ENCODE results near the gene DNAJC5.
"Not testable (repeated sequence)": the region's sequence is repeated elsewhere in the genome, so short reads cannot be mapped to it uniquely, and the experiment has no call there.

The DNAJC5 gene

DNA sequence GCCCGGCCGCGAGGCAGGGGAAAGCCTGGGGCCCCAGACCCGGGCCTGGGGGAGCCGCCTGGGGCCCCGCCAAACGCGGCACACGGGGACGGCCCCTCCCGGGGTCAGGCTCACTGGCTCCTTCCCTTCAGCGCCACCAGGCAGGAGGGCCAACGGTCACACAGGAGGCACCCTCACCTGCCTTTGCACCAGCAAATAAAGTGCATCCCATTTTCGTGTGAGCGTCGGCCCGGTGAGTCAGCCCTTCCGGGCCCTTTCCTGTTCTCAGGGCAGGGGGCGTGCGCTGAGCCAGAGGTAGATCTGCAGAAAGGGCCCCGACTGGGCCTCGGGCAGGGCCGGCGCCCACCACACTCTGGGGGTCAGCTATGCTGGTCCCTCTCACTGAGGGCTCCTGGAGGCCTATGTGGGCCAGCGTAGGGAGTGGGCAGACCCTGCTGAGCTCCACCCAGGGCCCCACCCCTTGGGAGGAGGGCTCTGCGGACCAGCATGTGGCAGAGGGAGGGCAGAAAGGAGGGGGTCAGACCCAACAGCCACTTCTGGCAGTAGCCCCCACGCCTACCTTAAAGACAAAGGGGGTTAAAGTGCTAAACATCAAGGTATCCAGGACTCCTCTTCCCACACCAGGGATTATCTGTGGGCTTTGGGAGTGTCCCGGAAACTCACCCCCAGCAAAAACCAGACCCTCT, 62.2 kb downstream of the DNAJC5 start:
- DNase-seq = peak; percentile 63

DNA sequence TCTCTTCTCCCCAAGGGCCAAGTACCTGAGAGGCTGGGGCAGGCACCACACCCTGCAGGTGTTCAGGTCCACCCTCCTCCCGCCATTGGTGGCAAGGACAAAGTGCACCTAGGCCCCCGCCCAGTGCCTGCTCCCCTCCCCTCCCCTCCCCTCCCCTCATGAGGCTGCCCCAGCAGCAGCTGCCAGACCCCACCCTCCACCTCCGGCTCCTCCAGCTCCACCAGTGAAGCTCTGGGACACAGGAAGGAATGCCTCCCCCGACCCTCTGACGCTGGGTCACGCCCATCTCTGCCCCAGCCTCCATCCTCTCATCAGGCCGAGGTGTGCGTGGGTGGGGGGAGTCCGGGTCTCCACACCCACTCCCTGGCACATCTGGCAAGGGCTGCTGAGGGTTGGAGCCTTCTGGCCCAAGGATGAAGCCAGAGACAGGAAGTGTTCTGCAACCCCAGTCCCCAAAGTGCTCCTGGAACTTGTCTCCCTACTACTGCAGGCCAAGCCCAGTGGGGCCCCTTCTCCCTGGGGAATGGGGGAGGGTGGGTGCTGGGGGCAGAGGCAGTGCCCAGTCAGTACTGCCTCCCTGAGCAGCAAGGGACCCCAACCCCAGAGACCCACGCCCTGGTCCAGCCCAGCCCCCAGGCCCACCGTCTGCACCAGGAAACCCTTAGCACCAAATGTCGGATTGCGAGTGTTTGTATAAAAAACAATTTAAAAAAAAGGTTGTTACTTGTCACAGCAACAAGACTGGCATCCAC, 62.9 kb downstream of the DNAJC5 start:
- no peak for DNase-seq

DNA sequence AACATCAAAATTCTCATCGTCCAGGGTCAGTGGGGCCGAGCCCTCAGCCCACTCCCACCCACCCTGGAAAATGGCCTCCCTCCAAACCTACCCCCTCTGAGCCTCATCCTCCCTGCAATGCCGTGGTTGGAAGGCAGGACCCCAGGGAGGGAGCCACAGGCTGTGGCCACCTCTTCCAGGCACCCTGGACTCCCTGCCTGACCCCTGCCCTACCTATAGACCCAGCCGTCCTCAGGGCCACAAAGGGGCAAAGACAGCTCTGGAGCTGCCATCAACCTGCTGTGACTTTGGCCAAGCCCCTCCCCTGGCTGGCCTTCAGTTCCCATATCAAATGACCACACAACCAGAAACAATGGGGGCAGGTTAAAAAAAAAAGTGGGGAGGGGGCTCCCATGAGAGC, 63.5 kb downstream of the DNAJC5 start:
- no peak for DNase-seq

DNA sequence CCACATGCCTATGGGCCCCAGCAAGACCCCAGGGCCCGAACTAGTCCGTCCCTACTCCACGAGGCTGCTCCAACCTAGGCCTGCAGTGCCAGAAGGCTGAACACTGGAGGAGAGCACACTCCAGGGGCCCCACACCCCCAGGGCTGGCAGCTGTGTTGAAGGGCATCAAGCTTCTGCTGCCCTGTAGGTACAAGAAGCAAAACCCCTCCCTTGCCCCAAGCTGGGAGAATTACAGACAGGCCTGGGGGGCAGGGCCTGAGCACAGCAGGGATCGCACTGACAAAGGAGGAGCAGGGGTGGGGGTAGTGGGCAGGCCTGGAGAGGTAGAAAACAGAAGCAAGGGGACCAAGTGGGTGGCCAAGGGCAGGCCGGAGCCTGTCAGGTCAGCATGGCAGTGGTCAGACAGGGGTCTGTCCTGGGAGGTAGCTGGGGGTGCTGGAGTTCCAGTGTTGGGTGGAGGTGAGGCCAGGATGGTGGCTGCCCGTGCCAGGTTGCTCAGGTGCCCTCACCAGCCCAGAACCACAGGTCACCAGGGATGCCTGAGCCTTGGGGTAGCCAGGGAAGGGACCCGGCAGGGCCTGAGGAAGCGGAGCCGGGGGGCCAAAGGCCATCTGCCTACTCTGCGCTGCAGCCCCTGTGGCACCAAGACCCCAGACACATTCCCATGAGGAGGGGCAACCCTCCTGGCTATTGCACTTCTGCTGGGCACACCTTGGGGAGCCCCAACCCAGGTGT, 64.2 kb downstream of the DNAJC5 start:
- no peak for DNase-seq

DNA sequence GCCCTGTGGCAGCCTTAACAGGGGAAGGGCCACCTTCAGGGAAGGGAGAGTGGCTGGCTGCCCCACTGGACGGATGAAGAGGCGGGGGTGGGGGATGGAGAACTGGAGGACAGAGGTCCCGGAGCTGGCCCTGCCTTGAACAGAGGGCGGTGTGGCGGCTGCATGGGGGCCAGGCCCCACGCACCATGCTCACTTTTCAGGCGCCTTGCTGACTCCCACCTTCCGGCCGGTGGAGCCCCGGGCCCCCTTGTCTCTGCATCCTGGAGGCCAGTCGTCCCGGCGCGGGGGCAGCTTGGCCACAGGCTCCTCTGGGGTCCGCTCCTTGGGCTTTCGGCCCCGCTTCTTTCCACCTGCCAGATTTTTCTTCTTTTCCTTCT, 64.8 kb downstream of the DNAJC5 start:
- no peak for DNase-seq

DNA sequence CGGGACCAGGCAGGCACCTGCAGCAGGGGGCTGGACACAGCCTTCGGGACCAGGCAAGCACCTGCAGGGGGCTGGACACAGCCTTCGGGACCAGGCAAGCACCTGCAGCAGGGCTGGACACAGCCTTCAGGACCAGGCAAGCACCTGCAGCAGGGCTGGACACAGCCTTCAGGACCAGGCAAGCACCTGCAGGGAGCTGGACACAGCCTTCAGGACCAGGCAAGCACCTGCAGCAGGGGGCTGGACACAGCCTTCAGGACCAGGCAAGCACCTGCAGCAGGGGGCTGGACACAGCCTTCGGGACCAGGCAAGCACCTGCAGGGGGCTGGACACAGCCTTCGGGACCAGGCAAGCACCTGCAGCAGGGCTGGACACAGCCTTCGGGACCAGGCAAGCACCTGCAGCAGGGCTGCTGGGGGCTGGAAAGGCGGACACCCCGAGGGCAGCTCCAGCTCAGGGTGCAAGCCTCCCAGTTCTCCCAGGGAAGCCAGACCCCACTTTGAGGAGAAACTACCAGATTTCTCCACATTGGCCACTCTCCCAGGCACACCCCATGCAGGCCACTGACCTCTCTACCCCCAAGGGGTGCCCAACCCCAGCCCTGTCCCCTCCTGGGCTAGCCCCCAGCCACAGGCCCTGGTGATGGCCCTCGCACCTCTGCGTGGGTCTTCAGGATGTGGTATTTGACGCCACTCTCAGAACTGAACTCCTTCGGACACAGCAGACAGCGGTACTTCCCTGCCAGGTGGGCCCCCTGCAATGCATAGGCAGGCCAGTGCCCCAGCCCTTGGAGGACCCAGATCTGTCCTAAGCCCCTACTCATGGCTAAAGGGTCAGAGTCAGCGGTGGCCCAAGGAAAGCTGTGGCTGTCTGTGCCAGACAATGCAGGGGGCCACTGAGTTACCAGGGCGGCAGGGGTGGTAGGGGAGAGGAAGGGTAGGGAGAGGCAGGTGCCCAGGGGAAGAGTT, 66.0 kb downstream of the DNAJC5 start:
- DNase-seq = not testable (repeated sequence)

DNA sequence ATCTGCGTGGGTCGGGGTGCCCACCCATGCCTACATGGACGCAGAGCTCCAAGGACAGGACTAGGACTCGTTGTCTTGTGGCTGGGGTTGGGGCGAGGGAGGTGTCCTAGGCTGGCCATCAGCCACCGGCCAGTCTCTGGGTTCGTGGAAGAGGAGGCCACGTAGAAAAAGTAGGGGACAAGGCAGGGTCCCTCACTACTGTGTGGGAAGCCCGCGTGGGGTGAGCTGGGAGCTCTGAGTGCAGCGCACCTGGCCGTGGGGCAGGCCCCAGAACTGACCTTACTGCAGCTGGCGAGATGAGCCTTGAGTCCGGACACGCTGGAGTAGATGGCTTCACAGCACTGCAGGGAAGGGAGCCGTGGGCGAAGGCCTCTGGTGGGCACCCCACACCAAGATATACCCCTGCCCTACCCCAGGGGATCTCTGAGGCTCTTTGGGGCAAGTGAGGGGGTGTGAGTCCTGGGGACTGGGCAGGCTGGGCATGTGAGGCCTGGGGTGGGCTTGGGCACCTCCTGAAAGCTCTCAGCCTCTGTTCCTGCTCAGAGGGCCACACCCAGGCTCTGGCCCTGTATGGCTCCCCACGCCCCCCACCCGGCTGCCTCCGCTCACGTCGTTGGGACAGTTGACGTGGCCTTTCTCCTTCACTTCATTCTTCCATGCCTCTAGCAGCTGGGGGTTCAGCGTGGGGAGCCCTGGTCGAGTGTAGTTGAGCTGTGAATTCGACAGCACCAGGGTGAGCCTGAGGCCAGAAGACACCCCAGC, 66.9 kb downstream of the DNAJC5 start:
- no peak for DNase-seq

DNA sequence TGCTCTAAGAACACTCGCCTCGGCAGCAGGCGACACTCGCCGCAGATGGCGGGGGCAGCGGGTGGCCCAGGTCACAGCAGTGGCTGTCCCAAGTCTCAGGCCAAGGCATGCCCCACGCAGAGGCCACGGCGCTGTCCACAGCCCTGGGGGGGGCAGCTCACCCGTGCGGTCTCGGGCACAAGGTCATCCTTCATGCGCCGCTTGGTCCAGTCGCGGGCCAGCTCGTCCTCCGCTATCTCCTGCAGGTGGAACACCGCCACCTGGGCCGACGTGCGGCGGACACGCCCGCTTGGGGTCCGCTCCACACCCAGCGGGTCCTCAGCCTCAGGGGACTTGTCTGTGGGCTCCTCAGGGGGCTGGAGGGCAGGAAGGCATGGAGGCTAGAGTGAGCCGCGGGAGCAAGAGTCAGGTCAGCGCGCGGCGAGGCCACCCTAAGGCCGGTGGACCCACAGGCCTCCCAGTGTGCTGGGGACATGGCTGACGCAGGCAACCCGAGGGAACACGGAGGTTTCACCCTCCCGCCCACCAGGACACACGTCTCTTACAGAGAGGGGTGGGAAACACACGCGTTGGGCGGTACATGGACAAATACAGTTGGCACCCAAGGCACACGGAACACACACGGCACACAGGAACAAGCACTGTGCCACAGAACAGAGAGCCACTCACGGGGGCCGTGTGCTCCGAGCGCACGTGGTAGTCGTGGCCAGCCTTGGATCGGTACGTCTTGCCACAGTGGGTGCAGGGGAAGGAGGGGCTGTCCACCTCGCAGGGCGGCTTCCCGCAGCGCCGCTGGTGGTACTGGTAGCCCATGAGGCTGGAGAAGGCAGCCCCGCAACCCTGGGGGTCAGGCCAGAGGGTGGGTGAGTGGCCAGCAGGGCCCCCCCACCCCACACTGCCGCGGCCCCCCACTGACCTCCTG, 67.8 kb downstream of the DNAJC5 start:
- DNase-seq = no peak

DNA sequence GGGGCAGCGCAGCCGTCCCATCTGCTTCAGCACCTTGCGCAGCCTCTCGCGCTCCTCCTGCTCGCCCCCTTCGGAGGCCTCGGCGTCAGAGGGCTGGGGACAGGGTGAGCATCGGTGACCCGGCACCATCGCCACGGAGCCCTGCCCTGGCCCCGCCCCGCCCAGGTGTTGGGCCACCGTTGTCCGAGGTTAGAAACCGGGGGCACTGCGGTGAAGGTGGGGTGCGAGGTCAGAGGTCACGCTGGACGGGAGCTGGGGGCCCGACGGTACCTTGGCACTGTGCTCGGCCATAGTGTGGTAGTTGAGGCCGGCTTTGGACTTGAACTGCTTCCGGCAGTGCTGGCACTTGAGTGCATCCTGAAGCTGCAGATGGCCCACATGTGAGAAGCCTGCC, 68.4 kb downstream of the DNAJC5 start:
- DNase-seq = no peak

DNA sequence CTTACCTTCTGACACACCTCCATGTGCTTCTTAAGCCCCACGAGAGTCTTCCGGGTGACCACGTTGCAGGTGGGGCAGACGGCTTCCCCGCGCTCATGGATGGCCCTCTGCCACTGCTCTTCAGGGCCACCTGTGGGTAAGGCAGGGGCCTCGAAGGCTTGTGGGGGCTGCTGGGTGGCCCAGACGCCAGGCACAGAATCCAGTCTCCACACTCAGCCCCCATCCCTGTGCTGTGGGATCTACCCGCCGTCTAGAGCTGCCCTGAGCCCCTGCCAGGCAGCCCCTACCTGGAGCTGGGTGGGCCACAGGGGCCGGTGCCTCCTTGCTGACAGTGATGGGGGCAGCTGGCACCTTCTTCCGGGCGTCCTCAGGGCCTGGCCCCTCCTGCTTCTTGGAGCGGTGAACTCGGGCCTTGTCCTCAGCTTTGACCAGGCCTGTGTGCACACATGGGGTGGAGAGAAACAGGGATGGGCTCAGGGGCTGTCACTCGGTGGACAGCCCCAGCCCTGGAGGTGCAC, 68.9 kb downstream of the DNAJC5 start:
- no peak for DNase-seq

DNA sequence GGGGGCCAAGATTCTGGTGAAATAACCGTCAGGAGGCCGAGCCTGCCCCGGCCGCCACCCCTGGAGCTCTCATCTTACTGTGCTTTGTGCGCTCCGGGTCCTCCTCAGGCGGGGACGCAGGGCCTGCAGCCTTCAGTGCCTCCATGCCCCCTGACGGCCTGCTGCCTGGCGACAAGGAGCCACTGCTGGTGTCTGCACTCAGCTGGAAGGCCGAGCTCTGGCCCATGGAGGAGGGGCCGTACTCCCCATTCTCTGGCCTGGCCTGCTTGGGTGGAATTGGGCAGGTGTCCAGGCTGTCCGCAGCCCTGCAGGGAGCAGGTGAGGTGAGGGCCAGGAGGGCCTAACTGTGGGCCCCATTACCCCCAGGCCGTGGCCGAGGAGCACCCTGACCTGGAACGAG, 69.5 kb downstream of the DNAJC5 start:
- DNase-seq = no peak

DNA sequence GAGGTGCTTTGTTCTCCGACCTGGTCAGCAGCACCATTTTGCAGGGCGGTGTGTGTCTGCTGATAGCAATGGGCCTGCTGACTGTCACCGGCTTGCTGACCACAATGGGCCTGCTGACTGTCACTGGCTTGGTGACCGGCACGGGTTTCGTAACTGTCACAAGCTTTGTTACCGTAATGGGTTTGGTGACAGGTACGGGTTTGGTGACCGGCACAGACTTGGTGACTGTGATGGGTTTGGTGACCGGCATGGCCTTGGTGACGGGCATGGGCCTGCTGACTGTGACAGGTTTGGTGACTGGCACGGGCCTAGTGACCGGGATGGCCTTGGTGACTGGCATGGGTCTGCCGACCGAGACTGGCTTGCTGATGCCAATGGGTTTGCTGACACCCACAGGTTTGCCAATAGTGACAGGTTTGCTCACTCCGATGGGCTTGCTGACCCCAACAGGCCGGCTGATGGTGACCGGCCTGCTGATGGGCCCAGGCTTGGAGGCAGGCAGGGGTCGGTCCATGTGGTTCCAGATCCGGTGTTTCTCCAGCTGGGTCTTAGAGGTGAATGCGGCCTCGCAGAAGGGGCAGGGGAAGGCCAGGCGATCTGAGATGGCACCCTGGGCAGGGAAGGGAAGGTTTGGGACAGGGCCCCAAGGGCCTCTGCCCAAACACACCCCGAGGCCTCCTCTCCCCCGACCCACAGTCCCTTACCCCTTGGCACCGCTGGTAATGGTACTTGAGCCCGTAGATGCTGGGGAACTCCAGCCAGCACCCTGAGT, 71.4 kb downstream of the DNAJC5 start:
- DNase-seq = no peak

DNA sequence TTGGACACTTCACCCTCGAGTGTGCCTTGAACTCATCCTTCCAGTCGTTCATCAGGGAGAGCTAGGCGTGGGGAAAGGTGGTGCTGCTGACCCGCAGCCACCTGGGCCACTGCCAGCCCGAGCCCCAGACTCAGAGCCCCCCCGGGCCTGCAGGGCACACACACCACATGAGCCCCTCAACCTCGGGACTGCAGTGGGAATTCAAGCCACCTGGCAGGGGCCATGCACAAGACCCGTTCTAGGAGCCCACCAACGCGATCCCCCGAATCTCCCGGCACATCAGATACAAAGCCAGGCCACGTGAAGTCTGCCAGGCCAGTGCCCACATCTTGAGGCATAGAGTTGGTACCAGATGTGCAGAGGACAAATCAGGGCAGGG, 72.0 kb downstream of the DNAJC5 start:
- no peak for DNase-seq

DNA sequence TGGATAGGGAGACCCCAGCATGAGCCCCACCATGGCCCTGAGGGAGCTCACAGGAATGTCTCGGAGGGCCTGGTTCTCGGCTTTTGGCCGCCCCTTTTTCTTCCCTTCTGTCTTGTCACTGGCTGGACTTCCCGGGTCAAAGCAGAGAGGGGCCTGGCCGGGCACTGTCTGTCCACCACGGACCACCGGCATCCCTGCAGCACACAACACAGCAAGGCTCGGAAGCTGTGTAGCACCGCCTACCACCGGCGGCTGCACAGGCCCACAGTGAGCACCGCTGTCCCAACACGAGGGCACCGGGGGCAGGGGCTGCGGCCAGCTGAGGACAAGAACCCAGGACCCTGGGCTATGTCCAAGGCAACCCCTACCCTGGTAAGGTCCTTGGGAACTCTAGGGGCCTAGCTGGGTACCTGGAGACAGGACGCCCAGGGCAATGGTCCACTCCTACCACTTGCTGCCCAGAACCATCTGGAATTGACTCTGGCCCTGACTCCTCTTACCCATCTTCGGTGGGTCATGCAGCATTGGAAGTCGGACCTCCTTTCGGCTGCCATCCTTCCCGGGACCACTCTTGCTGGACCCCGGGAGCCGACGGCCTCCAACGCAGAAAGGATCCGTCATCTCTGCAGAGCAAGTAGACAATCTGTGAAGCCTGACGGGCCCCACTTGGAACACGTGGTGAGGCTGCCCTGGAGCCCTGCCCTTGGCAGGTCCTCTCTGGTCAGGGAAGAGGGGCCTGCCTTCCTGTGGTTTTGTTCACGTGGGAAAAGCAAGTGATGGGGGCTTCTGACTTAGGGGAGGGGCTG, 72.6 kb downstream of the DNAJC5 start:
- DNase-seq = no peak

DNA sequence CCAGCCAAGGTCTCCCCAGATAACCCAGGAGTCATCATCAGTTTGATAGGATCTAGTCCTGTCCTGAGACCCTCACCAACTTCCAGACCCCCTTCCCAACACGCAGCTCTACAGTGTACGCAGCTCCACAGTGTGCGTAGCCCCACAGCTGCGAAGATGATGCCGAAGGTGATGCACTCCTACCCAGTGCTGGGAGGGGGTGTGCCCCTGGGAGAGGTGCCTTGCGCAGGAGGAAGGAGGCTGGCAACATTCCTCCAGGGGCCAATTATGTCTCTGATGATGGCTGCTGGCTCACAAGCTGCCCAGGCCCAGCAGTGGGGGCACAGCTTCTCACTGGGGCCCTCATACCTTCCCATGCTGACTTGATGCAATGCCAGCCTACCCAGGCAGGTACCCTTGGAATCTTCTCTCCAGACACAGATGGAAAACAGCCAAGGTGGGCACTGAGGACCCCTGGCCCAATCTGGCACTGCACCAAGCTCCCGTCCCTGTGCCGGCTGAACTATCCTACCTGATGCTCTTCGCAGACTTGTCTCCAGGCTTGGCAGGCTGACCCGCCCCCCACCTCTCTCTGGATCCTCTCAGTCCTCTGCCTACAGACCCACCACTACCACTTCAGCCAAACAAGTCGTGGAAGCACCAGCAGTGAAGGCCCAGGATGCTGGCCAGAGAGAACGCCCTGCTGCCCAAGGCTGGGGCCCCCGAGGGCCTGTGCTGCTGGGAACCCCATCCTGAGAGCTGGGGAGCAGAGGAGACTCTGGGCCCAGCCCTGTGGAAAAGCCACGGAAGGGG, 73.4 kb downstream of the DNAJC5 start:
- no peak for DNase-seq

DNA sequence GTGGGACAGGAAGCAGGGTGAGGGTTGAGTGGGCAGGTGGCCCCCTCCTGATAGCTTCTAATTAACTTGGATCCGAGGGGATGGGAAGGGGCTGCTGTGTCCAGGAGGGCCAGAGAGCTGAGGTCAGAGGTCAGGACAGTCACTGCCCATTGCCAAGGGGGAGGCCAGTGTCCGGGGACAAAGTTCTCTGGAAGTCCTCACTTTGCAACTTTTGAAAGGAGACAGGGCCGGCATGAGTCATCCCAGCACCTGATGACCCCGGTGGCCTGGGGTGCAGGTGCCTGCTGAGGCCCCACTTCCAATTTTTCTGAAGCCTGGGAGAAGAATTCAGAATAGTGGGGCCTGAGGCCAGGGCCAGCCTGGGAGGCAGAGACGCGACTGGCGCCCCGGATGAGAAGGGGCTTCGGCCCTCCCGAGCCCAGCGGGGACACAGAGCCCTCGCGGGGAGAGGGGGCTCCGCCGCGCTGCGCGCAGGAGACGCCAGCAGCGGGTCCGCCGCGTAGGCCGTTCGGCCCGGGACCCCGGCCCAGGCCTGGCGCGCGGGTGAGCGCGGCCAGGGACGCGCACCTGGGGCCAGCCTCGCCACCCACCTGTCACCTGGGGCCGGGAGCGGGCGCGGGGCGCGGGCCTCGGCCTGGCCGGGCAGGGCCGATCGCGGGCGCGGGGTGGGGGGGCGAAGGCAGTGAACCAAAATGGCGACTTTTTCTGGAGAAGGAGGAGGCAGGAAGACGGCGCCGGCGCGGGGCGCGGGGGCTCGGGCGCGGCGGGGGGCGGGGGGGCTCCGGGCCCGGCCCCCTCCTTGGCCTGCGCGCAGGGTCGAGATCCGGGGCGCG, 74.2 kb downstream of the DNAJC5 start:
- no peak for DNase-seq

Measured in fibroblast of skin of back (primary cell).